Measurements from ENCODE around the gene ANKRD18A. TPM values are rescaled to one million over a fixed set of nuclear protein-coding genes. Genes with fewer than 3 reads are reported as not detected.

ANKRD18A gene
- total and polyA plus RNA-seq, 2 of the 8 experiments (the other 6 are each of a cell fraction or from before 2014, with no cell fraction given) = 0.68 to 4.0 TPM

- peaks cover 13% of the 10 kb centered on the region; the same call in 1 of the 2 replicates for H3K23me2 ChIP-seq (ENCODE audit: low read depth, low read length)
- TF ChIP-seq KDM4A (IDR thresholded peaks at IDR 0.05; ENCODE audit: low read depth, low read length, severe bottlenecking) (peak; percentile 62), RAD21 (IDR thresholded peaks at IDR 0.05 in 1 of 2, conservative IDR thresholded peaks at IDR 0.05 in 1 of 2; ENCODE audit: low read depth in 2 of 2, low read length in 2 of 2) (peak in 1 of 2 experiments; percentile 3; a peak in 1 of 4 replicates), ASH2L (IDR thresholded peaks at IDR 0.05; ENCODE audit: low read length) (peak; percentile 16), SUZ12 (IDR thresholded peaks at IDR 0.05; ENCODE audit: low read length) (peak; percentile 60; the same call in 1 of the 2 replicates)
- TF ChIP-seq, protein P1, sequence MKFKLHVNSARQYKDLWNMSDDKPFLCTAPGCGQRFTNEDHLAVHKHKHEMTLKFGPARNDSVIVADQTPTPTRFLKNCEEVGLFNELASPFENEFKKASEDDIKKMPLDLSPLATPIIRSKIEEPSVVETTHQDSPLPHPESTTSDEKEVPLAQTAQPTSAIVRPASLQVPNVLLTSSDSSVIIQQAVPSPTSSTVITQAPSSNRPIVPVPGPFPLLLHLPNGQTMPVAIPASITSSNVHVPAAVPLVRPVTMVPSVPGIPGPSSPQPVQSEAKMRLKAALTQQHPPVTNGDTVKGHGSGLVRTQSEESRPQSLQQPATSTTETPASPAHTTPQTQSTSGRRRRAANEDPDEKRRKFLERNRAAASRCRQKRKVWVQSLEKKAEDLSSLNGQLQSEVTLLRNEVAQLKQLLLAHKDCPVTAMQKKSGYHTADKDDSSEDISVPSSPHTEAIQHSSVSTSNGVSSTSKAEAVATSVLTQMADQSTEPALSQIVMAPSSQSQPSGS (IDR thresholded peaks at IDR 0.05; ENCODE audit: low read length) = no peak
- H3K79me1 ChIP-seq (ENCODE audit: low read depth, low read length) = no peaks in the 10 kb centered on the region
- no peak overlapping the region for H2AFZ ChIP-seq (ENCODE audit: low read length)
- H3K9me3 ChIP-seq (ENCODE audit: insufficient read depth in 2 of 2, low read depth in 1 of 2, low read length in 1 of 2) = 0 out of 4 replicates have a peak, but pooled peaks cover 3 to 5% of the 10 kb centered on the region in 2 experiments
- DNase-seq (ENCODE audit: low read depth in 1 of 2, low spot score in 2 of 2) (peak in 1 of 2 experiments; percentile 63), FAIRE-seq (no peak)
- 0 out of 2 replicates have a peak overlapping the region, but pooled peaks have one; percentile 51 for H4K8ac ChIP-seq (ENCODE audit: extremely low read depth, insufficient read depth, low read length)
- H4K5ac ChIP-seq (ENCODE audit: insufficient read length, low read depth, low read length) = no peak overlapping the region
- ChIA-PET CTCF (ENCODE audit: partially characterized antibody) (interaction anchor here (0.7 to 3.8 kb wide), 7 partner anchors 9 to 45 kb away, joined by 3 to 19 read pairs (median 3); no protein-coding TSS in a partner anchor), POLR2A (ENCODE audit: partially characterized antibody) (interaction anchor here (0.6 to 1.7 kb wide), 5 partner anchors 79 to 197 kb away, joined by 3 to 5 read pairs (median 3); no protein-coding TSS in a partner anchor)
- peaks cover 0 to 3% (median 0%) of the 10 kb centered on the region in 4 experiments; a peak in 1 of 8 replicates for H3K36me3 ChIP-seq (ENCODE audit: control insufficient read depth in 2 of 4, insufficient read depth in 4 of 4, low read length in 3 of 4)
- H4K91ac ChIP-seq (replicated peaks; ENCODE audit: insufficient read length, low read length) = no peak overlapping the region
- no peak overlapping the region for H2BK12ac ChIP-seq (ENCODE audit: low read depth, low read length)
- peak overlapping the region; percentile 55 to 75 (median 62) for H3K4me3 ChIP-seq (ENCODE audit: extremely low read depth in 1 of 4, insufficient read depth in 2 of 4, low read depth in 3 of 4, low read length in 4 of 4)
- no peak overlapping the region for H3K18ac ChIP-seq (ENCODE audit: extremely low read depth, low read length)
- no peak overlapping the region for H2BK15ac ChIP-seq (ENCODE audit: low read length)
- no peak overlapping the region for H3K4ac ChIP-seq (replicated peaks; ENCODE audit: insufficient read length, low read depth, low read length)
- no peaks in the 10 kb centered on the region for H4K20me1 ChIP-seq (replicated peaks in 1 of 2; ENCODE audit: control insufficient read depth in 1 of 2, insufficient read depth in 2 of 2, low read length in 2 of 2)
- no peak overlapping the region for H3K27ac ChIP-seq (ENCODE audit: low read depth, low read length)
- WGBS, 2 experiments (ENCODE audit: extremely low coverage in 1 of 2, insufficient coverage in 1 of 2, insufficient read length in 1 of 2, insufficient replicate concordance in 2 of 2, low coverage in 1 of 2, low lambda C conversion rate in 2 of 2, missing lambda C conversion rate in 1 of 2) = 3% methylated on average over 23 of the region's 58 CpGs; no CpG with 5 or more reads in 1 of the 2 experiments
- peaks cover 0 to 4% (median 1%) of the 10 kb centered on the region in 4 experiments; a peak in 3 of 7 replicates for H3K4me1 ChIP-seq (replicated peaks in 1 of 4; ENCODE audit: control insufficient read depth in 3 of 4, insufficient read depth in 4 of 4, low read length in 3 of 4)
- no peak overlapping the region for H2AK5ac ChIP-seq (ENCODE audit: low read depth, low read length)
- no peak overlapping the region for H2BK5ac ChIP-seq (ENCODE audit: low read depth, low read length)
- no peak overlapping the region for H3K56ac ChIP-seq (replicated peaks; ENCODE audit: insufficient read length, low read depth, low read length)
- H3K14ac ChIP-seq (ENCODE audit: insufficient read length) = no peak overlapping the region
- peak overlapping the region; percentile 86 to 95 for H3K4me2 ChIP-seq (ENCODE audit: insufficient read depth in 1 of 2, low read depth in 2 of 2, low read length in 2 of 2)
- no peak overlapping the region for H2BK120ac ChIP-seq (replicated peaks; ENCODE audit: low read depth, low read length)
- H2BK20ac ChIP-seq (ENCODE audit: low read length) = no peak overlapping the region
- H3K27me3 ChIP-seq (replicated peaks in 1 of 4; ENCODE audit: control insufficient read depth in 3 of 4, extremely low read depth in 1 of 4, insufficient read depth in 3 of 4, low read length in 3 of 4) = peaks cover 4 to 32% (median 23%) of the 10 kb centered on the region in 4 experiments
- no peak overlapping the region for H3K23ac ChIP-seq (ENCODE audit: insufficient read length)
- peak overlapping the region in 2 of 4 experiments; percentile 20 to 43; a peak in 4 of 7 replicates for H3K9ac ChIP-seq (replicated peaks in 1 of 4; ENCODE audit: extremely low read depth in 1 of 4, low read depth in 3 of 4, low read length in 3 of 4)
- H3K79me2 ChIP-seq (ENCODE audit: control insufficient read depth in 1 of 2, insufficient read depth in 2 of 2, low read length in 2 of 2) = no peaks in the 10 kb centered on the region
These were observed 594 bp downstream of the ANKRD18A start for GRCh38 chr9:38619556-38620447.

All from H1 (cell line).